Subcutaneous adipose tissue (tissue), 4 donors: ENCODE data around the gene ZNF341. TPM values are rescaled to one million over a fixed set of nuclear protein-coding genes. Genes with fewer than 3 reads are reported as not detected.

Experiments used
- CTCF ChIP-seq: fragments of 450-650 bp; IDR thresholded peaks from one replicate; pipeline ENCODE4 v1.5.1; 2016; ENCODE audit warnings: low read depth, mild to moderate bottlenecking, control low read depth, antibody characterized with exemption, moderate library complexity
- total RNA-seq, 4 donors: library from RNA; depleted of rRNA; stranded (reverse); fragments of >200 nt; gene quantifications; one replicate each; pipeline ENCODE4 v1.1.0, GENCODE V29; 2016

The ZNF341 gene
- total RNA-seq, 4 donors from 2014 or later = 0.65 to 2.8 (median 1.1) TPM

DNA sequence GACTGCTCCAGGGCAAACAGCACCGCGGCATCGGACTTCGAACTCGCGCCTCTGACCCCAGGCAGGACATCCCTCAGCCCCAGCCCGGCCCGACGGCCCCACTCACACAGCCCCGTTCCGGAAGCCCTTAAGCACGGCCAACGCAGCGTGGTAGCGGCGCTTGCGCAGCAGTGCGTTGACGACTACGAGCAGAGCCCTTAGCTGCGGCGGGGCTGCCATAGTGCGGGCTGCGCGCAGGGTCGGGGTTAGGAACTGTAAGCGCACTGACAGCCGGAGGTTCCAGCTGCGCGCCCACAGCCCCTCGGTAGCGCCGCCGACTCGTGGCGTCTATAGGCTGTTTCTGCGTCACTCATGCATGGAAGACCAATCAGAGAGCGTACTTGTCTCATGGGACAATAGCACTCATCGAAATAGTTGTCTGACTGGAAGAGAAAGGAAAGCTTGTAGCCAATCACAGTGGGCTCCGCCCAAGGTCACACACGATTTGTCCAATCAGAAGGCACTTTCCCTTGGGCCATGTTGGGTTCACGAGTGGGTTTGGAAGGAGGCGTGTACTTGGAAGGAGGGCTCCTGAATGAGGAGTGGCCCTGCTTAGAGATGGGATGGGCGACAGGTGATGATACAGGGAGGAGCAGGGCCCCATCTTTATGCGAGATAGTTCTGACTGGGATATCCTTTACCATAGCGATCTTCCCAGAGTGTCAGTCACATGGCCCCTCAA lies 11.6 kb upstream of the ZNF341 start, which contains the start of gene PXMP4:
Gene PXMP4 (minus strand): TSS at position 322 of the 721 bp plus-strand sequence. CDS start 103 bp downstream, at position 219.
- no peak for TF ChIP-seq CTCF

- TF ChIP-seq CTCF = no peak
These were observed 10.2 kb upstream of the ZNF341 start for GRCh38 chr20:33721391-33722140.

DNA sequence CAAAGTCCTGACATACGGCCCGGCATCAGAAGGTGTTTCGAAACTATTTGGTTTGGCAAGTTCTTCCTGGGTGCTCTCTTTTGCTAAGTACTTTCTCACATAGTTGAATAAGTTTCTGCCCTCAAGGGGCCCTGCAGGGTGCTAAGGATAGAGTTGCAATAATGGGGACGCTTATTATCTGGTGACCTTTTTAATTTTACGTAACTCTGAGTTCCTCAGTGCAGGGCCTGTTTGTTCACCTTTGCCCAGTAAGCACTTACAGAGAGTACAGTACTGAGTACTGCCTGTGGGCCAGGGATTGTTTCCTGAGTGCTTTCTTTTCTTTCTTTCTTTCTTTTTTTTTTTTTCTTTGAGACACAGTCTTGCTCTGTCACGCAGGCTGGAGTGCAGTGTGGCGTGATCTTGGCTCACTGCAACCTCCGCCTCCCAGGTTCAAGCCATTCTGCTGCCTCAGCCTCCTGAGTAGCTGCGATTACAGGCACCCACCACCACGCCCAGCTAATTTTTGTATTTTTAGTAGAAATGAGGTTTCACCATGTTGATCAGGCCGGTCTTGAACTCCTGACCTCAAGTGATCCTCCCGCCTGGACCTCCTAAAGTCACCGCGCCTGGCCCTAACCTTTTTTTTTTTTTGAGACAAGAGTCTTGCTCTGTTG lies 7.2 kb upstream of the ZNF341 start:
- TF ChIP-seq CTCF = no peak

- no peak for TF ChIP-seq CTCF
These were observed 6.1 kb upstream of the ZNF341 start for GRCh38 chr20:33725607-33726264.

DNA sequence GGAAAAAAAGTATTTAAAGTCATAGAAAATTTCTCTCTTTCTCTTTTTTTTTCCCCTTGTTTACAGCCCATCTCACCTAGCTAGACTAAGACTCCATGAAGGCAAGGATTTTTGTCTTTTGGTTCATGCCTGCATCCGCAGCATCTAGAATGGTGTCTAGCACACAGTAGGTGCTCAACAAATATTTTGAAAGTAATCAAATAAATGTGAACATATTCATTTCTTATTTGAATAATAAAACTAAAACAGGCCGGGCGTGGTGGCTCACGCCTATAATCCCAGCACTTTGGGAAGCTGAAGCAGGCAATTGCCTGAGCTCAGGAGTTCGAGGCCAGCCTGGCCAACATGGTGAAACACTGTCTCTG lies 4.7 kb upstream of the ZNF341 start:
- TF ChIP-seq CTCF = no peak

- no peak for TF ChIP-seq CTCF
These were observed 4.0 kb upstream of the ZNF341 start for GRCh38 chr20:33727806-33728205.
